GM12874 (cell line): ENCODE data around the gene ITSN2.

Experiments
- TF ChIP-seq, protein P1 (sequence below): IDR thresholded peaks from 2 replicates; pipeline ENCODE4 v1.5.1; 2011; ENCODE audit warnings: low read depth, mild to moderate bottlenecking, control low read depth, low read length, moderate library complexity; ENCODE audit not compliant: insufficient read depth

Gene ITSN2

DNA sequence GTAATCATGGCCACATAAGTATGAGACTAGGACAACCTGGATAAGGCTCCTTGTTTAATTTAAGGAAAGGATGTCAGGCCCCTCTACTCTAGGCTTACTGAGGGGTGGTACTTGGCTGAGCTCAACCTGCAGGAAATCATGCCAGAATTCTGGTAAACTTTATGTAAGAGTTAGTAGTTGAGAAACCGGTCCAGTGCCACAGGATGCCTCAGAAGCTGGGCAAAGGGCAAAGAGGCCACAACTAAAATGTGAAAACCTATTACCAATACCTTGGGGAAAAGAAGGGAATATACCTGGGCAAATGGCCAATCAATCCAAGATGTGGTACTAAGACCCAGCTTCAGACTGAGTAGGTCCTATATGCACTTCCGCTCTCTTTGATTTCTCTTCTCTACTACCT lies 86.7 kb downstream of the ITSN2 start:
- TF ChIP-seq, protein P1, sequence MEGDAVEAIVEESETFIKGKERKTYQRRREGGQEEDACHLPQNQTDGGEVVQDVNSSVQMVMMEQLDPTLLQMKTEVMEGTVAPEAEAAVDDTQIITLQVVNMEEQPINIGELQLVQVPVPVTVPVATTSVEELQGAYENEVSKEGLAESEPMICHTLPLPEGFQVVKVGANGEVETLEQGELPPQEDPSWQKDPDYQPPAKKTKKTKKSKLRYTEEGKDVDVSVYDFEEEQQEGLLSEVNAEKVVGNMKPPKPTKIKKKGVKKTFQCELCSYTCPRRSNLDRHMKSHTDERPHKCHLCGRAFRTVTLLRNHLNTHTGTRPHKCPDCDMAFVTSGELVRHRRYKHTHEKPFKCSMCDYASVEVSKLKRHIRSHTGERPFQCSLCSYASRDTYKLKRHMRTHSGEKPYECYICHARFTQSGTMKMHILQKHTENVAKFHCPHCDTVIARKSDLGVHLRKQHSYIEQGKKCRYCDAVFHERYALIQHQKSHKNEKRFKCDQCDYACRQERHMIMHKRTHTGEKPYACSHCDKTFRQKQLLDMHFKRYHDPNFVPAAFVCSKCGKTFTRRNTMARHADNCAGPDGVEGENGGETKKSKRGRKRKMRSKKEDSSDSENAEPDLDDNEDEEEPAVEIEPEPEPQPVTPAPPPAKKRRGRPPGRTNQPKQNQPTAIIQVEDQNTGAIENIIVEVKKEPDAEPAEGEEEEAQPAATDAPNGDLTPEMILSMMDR, result no peak

DNA sequence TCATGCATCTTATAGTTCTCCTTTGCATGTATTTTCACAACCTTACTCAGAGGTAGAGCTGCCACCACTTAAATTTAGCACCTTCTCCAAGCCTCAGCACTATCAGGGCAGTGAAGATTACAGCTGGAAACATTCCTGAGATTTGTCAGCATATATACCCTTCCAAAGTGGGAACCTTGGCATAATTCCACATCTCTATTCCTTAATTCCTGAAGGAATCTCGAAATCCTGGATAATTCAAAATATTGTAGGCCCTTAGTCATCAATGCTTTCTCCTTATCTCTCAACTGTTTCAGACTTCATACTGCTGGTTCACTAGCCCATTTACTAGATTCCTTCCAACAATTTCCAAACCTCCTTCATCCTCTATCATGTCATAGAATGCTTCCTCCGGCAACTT lies 87.4 kb downstream of the ITSN2 start:
- TF ChIP-seq, protein P1, result no peak

DNA sequence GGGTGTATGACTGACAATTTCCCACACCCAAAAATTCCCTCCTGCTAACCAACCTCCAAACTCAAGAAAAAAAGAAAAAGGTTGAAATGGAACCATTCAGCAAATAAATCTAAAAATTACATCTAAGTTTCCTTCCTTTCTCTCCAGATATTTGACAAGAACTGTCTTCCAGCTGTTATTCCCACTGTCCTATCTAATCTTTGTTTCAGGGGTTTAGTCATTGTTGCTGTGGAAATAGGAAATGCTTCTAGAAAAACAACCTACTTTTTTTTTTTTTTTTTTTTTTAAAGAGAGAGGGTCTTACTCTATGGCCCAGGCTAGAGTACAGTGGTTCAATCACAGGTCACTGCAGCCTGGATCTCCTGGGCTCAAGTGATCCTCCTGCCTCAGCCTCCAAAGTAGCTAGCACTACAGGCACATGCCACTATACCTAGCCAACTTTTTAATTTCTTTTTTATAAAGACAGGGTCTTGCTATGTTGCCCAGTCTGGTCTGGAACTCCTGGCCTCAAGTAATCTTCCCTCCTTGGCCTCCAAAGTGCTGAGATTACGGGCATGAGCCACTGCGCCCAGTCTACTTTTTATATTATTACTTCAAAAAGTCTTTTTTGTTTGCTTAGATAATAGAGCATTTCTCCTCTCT lies 88.1 kb downstream of the ITSN2 start:
- TF ChIP-seq, protein P1, result no peak

DNA sequence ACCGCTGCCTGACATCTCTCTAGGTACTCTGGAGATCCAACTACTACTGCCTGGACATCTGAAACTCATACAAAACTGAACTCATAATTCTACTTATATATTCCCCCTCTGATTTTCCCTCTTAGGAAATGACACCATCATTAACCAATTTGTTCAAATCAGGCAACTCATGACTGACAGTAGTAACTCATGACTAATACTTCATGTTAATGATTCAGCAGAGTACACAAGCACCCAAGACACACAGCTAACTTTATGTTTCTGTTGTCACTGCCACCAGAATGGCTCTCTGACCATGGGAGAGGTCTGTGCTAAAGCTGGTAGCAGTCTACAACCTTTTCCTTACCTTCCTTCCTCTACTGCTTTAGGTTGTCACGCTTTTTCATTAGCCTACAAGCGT lies 91.1 kb downstream of the ITSN2 start:
- TF ChIP-seq, protein P1, result no peak

DNA sequence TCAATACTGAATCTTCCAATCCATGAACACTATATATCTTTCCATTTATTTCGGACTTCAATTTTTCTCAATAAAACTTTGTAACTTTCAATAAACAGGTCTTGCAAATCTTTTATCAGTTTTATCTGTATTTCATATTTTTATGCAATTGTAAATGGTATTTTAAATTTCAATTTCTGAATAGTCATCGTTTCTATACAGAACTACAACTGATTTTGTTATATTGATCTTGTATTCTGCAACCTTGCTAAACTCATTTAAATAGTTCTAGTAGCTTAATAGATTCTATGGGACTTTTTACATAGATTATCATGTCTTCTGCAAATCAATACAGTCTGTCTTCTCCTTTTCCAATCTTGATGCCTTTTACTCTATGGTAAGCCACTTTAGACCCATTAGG lies 95.1 kb downstream of the ITSN2 start:
- TF ChIP-seq, protein P1, result no peak

DNA sequence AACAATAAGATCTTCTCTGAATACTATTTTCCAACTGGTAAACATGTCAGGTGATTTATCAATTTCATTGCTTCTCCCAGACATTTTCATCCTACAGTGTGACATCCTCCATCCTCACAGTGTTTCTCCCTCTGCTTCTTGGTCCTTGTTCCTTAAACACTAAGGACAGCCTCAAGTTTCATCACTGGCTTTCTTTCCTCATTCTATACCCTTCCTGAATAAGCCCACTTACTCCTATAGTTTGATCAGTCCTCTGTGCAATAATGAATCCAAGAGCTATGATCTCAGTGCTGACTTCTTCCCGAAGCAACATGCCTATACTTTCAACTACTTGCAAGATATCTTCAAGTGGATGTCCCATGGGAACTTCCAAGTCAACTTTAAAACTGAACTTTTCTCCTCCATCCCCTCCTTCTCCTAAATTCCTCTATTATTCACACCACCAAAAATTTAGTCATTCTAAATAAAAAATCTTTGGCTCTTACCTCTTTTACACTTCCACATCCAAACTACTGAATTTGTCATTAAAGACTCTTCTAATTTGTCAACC lies 97.8 kb downstream of the ITSN2 start:
- TF ChIP-seq, protein P1, result no peak

DNA sequence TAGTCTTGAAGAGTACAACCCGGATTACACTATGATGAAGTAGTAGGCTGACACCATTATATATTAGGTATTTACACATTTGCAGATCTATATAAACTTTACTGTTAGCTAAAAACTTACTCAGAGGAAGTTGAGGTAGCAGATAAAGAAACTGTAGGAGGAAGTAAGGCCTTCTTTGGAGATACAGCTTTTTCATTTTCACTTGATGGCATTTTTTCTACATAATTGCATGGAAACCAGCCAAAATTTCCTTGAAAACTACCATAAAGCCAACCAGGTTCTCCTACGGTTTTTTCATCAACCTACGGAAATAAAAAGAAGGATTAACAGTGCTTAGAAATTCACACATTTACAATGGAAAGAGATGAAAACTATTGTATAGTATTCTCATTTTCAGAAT lies 98.9 kb downstream of the ITSN2 start:
- TF ChIP-seq, protein P1, result no peak
